DOHH2 (cell line): ENCODE results near the gene PTH2.

ENCODE experiments used
- EZH2phosphoT487 ChIP-seq: fragments of 200-600 bp; sonication (generic); IDR thresholded peaks from 2 replicates; pipeline ENCODE4 v1.6.1; 2017; ENCODE audit warnings: borderline replicate concordance, mild to moderate bottlenecking, antibody characterized with exemption, low read length, moderate library complexity, mixed read lengths
- TF ChIP-seq, protein P1 (sequence below): fragments of 200-600 bp; sonication (generic); IDR thresholded peaks from one replicate; pipeline ENCODE4 v1.5.1; 2014; ENCODE audit warnings: antibody characterized with exemption, mild to moderate bottlenecking, low read depth, low read length; ENCODE audit not compliant: poor library complexity, severe bottlenecking

DNA sequence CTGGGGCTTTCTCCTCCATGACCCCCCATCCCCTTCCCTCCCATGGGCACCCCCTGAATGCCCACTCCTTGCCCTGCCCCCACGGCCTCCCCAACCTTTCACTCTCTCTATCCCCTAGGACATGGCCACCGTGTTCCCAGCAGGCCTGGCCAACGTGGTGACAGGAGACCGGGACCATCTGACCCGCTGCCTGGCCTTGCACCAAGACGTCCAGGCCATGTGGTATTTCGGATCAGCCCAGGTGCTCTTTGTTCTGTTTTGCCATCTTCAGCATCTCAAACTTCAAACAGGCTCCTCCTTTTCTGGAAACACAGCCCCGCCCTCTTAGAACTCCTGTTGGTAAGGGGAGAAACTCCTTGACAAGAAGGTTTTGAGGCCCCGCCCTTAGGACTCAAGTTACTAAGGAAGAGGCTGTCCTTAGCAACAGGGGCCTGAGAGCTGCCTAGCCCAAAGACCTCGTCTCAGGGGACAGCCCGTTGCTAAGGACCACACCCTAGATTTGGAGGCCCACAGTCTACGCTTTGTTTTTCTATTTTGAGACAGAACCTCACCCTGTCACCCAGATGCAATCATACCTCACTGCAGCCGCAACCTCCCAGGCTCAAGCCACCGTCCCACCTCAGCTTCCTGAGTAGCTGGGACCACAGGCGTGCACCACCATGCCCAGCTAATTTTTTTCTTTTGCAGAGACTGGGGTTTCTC is 45.7 kb upstream of the PTH2 start:
- TF ChIP-seq EZH2phosphoT487: no peak
- TF ChIP-seq, protein P1, sequence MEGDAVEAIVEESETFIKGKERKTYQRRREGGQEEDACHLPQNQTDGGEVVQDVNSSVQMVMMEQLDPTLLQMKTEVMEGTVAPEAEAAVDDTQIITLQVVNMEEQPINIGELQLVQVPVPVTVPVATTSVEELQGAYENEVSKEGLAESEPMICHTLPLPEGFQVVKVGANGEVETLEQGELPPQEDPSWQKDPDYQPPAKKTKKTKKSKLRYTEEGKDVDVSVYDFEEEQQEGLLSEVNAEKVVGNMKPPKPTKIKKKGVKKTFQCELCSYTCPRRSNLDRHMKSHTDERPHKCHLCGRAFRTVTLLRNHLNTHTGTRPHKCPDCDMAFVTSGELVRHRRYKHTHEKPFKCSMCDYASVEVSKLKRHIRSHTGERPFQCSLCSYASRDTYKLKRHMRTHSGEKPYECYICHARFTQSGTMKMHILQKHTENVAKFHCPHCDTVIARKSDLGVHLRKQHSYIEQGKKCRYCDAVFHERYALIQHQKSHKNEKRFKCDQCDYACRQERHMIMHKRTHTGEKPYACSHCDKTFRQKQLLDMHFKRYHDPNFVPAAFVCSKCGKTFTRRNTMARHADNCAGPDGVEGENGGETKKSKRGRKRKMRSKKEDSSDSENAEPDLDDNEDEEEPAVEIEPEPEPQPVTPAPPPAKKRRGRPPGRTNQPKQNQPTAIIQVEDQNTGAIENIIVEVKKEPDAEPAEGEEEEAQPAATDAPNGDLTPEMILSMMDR: no peak
